ENCODE measurements around the gene TDP2.

- TF ChIP-seq CTCF (IDR thresholded peaks at IDR 0.05) (no peak), POLR2A (IDR thresholded peaks at IDR 0.05) (no peak)
Measured at GRCh38 chr6:24660105-24660504, 6.6 kb downstream of the TDP2 start.

All from right lobe of liver (tissue), 4 donors.